22Rv1 (cell line): ENCODE measurements around the gene EPB41.

ENCODE experiments used
- ZFX ChIP-seq: fragments of 450-650 bp; IDR thresholded peaks from 2 replicates; pipeline ENCODE4 v1.6.1; 2017; ENCODE audit warnings: antibody characterized with exemption, borderline replicate concordance
- TF ChIP-seq, protein P1 (sequence below): fragments of 450-650 bp; IDR thresholded peaks from 2 replicates; pipeline ENCODE4 v1.5.1; 2017; ENCODE audit warnings: mild to moderate bottlenecking

DNA sequence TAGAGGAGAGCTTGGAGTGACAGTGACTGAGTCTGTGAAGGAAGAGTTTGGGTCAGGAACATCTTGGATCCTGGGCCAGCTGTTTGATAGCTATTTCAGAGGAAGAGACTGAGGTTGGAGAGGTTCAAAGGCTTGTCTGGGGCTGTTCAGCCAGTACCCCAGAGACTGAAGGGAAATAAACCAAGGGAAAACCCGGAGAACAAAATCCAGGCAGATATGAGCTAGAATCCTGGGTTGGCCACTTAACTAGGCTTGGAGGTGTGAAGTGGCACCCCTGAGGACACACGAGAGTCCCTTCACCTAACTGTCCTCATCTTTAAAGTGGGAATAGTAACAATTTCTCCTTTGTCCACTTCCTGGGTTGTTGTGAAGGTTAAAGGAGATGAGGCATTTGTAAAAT, 23.1 kb upstream of the EPB41 start:
- TF ChIP-seq, protein P1, sequence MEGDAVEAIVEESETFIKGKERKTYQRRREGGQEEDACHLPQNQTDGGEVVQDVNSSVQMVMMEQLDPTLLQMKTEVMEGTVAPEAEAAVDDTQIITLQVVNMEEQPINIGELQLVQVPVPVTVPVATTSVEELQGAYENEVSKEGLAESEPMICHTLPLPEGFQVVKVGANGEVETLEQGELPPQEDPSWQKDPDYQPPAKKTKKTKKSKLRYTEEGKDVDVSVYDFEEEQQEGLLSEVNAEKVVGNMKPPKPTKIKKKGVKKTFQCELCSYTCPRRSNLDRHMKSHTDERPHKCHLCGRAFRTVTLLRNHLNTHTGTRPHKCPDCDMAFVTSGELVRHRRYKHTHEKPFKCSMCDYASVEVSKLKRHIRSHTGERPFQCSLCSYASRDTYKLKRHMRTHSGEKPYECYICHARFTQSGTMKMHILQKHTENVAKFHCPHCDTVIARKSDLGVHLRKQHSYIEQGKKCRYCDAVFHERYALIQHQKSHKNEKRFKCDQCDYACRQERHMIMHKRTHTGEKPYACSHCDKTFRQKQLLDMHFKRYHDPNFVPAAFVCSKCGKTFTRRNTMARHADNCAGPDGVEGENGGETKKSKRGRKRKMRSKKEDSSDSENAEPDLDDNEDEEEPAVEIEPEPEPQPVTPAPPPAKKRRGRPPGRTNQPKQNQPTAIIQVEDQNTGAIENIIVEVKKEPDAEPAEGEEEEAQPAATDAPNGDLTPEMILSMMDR, result no peak
- TF ChIP-seq ZFX, result no peak
